Posterior cingulate gyrus (tissue), 11 donors: ENCODE measurements around the gene YPEL2.
"Not testable (repeated sequence)": the region's sequence is repeated elsewhere in the genome, so short reads cannot be mapped to it uniquely, and the experiment has no call there.

Experiments
- DNase-seq, 10 donors: peaks; one replicate each; pipeline versions ENCODE4 v3.0.0 to v3.0.0-alpha.2; 2020 to 2021; ENCODE audit warnings: mixed read lengths in 3 of 10
- intact Hi-C: fragments of 100-400 bp; cut with DNase I; formaldehyde crosslinking; loops from one replicate; pipeline ENCODE4 v1.15.1; 2023

YPEL2 gene

DNA sequence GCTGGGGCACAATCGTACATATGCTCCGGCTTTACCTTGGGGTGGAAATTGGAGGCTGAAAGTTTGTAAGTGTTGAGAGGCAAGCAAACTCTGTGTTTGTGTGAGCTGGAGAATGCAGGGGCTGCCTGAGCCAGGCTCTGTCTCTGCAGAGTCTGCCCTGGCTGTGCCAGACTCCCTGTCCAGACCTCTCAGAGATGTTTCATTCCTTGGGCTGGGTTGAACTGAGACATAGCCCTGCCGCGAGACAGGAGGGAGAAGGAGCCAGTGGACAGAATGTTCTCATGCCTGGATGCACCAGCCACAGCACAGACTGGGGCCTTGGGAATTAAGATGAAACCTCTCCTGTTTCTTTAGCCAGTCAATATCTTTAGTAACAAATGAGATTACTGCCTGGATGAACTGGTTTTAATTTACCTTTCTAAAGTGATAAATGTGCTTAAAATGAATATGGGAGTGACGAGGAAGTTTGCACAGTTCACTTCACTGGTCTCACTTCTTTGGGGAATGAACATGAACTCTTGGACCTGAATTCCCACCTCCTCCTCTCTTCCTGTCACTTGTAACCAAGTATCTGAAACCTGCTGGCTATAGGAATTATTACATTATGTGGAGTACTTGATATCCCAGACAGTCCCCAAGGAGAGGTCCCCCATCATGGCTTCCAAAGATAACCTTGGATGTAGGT lies 40.1 kb downstream of the YPEL2 start:
- DNase-seq: peak in 1 of 10 donors; percentile 29
- intact Hi-C loops: no loop called here

DNA sequence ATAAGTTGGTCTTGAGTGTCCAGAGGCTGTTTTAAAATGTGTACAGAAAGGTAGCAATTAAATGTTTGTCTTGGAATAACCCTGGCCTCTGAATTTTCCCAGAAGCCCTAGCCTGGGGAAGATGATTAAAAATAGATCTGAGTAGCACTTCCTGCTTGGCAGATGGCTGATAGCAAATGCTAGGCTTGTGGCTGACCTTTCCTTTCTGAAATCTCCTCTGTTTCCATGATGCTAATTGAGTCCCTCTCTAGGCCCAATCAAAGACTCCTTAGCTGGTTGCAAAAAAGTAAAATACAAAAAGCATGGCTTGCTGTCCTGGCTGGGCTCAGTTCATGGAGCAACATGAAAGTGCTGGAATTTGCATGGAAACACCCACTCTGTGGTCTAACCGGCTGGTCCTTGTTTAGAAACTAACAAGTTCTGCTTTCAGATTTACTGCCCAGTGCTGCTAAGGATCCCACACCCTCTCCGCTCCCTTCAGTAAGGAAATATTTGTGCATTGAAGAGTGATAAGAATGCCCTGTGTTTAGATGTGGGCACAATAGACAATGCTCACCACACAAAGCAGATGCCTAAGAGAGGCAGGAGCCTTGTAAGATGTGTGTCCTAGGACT lies 40.8 kb downstream of the YPEL2 start:
- DNase-seq: peak in 2 of 10 donors; percentile 27 to 35
- intact Hi-C loops: no loop called here

DNA sequence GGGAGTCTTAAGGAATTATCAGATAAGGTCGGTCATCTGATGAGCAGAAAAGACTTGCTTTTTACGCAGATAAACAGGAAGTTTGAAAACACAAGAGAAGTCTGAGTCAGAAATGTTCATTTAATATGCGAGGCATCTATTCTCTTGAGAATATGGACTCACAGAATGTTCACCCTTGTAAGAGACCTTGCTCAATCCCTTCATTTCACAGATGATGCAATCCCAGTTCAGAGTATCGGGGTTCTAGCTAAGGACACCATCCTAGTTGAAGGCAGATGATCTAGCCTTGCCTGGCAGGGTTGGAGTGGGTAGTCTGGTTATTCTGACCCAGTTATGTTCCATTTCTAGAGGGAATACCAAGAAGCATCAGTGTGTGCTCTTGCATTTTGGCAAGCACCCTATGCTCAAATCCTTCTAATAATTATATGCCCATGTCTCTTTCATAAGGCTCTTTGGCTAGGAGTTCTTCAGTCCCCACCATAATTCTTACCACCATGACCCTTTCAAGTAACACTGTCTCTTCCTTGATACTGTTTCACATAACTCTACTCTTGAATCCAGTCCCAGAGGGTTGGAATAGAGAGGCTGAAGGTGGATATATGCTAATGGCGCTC lies 42.5 kb downstream of the YPEL2 start:
- intact Hi-C loops: no loop called here
- no peak for DNase-seq

DNA sequence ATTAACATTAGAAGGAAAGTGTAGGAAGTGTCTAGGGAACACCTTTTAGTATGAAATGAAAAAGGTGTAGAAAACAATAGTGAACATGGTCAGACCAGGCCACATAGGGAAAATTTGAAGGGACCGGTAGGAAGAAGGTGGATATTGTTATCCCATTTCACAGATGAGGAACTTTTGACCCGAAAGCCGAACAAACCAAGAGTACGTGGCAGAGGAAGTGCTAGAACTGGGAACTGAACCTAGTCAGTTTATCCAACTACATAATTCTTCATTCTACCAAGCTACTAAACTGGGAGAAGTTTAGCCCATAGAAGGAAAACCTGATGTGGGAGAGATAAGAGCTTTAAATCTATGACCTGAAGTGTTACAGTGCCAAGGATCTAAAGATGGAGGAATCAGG lies 43.2 kb downstream of the YPEL2 start:
- intact Hi-C loops: no loop called here
- no peak for DNase-seq

DNA sequence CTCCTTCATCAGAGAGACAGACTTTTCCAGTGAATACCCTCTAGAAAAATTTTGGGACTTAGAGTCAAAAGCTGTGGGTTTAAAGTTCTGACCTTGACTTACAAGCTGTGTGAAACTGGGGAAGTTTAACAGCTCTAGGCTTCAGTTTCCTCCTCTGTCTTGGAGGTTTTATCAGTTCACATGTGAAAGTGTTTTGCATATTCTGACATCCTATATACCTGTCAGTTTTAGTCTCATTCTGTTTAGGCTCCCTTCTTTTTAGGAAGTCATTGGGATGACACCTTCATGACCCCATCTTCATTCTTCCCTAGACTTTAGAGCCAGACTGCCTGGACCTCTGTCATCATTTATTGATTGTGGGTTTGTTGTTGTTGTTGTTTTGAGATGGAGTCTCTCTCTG lies 44.4 kb downstream of the YPEL2 start:
- intact Hi-C loops: no loop called here
- DNase-seq: no peak

DNA sequence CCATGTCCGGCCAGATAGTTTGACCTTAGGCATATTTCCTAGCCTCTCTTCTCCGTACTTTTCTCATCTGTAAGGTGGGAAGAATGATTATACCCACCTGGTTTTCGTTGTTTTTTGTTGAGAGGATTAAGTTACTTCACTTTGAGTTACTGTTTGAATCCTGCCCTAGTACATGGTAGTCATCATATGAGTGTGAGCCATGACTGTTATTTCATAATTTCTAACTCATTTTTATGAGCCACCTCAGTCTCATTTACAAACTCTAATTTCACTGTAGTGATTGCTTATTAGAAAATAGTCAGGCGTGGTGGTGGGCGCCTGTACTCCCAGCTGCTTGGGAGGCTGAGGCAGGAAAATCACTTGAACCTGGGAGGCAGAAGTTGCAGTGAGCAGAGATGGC lies 45.1 kb downstream of the YPEL2 start:
- intact Hi-C loops: no loop called here
- peak in 1 of 10 donors; percentile 13 for DNase-seq

DNA sequence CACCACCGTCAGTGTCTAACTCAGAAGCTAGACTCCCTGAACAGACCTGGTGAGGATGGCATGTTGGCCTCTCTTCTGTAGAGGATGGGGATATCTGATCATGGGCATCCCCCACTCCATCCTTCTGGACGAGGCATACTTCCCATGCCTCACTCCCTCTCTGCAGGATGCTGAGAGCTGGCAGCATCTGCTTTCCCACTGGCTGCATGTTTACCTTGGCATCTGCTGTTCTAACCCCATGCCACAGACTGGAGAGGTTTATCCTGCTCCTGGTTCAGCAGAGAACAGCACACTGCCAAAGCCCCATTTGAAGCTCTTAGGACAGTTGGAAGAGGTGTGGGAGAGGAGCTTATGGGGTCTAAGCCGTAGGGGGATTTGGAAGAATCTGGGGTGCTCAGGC lies 46.0 kb downstream of the YPEL2 start:
- peak in 1 of 10 donors; percentile 16 for DNase-seq
- intact Hi-C loops: no loop called here

DNA sequence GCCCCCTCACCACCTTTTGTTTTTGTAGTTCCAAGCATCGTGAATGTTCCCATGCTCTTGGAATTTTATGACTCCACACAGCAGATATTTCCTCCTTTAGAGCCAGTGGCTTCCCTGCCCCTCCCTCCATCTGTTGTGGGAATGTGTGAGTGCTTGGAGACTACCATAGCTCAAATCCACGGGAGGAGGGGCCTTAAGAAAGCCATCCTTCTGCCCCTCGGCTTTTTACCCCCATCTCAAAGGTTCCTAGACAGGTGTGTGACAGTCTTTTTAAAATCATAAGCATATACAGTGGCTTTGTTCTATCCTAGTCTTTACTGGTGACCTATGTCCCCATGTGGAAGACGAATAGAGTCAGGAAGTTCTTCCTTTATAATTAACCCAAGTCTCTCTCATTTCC lies 47.2 kb downstream of the YPEL2 start:
- intact Hi-C loops: no loop called here
- no peak for DNase-seq

DNA sequence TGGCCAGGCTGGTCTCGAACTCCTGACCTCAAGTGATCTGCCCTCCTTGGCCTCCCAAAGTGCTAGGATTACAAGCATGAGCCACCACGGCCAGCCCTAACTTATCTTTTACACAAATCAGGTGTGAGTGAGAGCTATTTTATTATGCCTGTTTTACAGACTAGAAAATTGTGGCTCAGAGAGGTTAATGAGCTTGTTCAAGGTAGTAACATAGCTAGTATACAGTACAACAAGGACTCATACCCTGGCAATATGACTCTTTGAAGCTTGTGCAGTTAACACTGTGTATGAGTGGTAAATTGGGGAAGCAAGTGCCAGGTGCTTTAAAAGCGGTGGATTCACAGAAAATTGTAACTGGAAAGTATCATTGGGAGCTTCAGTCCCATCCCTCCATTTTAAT lies 49.0 kb downstream of the YPEL2 start:
- intact Hi-C loops: no loop called here
- DNase-seq: no peak

DNA sequence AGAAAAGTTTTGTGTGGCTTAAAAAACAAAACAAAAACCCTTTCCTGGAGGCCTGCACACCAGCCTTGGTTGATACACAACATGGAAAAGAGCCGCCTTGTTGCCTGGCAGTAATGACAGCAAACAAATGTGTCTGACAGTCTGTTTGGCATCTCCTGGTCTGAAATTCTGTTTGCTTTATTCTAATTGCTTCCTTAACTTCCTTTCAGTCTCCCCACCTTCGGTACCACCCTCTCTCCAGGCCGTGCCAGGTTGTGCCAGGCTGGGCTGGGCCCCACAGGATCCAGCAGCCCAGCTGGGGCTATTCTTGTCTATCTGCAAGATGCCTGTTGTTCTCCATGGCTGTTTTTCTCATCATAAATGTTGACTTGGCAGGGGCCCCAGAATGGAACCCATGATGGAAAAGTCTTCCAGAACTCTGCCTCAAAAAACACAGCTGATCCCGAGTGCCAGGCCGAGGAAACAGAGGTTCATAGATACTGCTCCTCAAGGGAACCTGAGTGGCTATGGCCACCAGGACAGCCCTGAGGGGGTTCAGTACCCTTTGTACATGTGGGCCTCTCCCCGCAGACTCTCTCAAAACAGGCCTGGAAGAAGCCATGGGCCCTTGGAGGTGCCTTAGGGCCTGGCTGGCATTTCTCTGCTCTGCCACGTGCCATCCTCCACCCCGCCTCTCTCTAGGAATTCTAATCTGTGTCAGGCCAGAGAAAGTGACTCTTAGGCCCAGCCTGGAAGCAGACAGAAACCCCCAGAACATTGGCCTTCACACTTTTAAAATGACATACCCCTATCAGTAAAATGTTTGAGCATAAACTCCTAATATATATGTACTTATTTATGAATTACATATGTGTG lies 50.5 kb downstream of the YPEL2 start:
- DNase-seq: peak; percentile 57 to 97 (median 81)
- intact Hi-C loops: no loop called here

DNA sequence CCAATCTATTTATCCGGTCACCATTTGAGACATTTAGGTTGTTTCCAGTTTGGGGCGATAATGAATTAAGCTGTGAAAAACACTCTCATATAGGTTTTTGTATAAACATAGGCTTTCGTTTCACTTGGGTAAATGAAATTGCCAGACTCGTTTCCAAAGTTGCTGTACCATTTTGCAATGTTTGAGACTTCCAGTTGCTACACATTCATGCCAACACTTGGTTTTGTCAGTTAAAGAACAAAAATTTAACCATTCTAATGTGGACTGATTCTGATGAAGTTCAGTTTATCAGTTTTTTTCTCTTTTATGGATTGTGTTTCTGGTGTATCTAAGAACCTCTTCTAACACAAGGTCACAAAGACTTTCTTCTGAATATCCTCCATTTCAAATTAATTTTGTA lies 52.4 kb downstream of the YPEL2 start:
- intact Hi-C loops: no loop called here
- no peak for DNase-seq

DNA sequence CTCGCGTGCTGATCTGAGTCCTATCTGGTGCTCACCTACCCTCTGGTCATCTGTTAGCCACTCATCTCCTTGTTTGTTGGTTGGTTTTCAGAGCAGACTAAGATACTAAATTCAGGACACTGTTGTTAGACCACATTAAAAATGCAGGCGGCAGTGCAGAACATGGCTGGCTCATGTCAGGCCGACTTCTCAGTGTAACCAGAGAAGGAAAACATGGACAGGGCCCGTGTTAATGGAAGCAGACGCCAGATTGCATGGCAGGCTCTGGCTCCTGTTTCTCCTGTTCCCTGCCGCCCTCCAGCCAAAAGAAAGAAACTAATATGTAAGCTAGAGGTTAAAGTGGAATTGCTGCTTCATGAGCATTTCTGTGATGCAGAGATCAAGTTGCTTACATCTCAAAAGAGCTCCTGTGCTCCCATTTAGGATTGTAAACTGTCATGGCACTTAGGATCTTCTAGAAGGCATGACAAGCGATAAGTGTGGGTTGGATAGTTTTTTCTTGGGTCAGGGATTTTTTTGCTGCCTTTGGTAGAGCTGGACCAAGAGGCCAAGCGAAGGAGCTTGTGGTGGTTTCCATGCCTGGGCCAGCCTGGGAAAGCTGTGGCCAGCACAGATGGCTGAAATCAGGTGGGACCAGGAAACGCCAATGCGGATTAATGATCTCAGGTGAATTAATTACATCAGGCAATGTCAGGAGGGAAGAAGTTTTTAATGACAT lies 56.1 kb downstream of the YPEL2 start:
- intact Hi-C loops: no loop called here
- no peak for DNase-seq

DNA sequence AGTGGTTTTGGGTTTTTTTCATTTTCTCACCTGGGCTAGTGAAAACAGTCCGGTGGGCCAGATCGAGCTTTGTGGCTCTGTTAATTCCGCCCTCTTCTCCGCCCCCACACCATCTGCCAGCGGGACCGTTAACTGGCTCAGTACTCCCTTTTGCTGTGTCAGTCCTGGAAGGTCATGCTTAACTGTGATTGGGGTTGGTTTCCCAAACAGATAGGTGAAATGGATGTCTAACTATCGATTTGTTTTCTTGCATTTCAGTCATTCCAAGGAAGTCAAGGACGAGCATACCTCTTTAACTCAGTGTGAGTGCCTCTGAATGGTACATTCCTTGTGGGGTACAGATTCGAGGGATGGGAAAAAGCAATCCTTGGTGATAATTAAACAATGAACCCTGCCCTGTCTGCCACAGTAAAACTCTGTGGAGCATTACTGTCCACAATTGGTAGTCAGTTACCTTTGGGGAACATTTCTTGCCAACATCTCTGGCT lies 56.7 kb downstream of the YPEL2 start:
- intact Hi-C loops: no loop called here
- peak in 2 of 10 donors; percentile 77 to 78 for DNase-seq

DNA sequence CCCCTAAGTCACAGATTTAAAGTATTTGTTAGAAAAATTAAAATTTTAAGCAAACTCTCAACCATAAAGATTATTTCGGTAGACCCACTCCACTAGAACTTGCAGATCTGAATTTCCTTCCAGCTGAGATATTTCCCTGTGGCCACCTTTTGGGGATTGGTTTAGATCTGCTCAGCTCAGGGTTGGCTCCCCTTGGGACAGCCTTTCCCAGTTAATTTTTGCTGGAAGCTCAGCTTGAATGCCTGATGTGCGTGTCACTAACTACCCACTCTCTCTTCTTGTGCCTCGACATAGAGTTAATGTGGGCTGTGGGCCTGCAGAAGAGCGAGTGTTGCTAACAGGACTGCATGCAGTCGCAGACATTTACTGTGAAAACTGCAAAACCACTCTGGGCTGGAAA lies 57.6 kb downstream of the YPEL2 start:
- intact Hi-C loops: no loop called here
- DNase-seq: no peak

DNA sequence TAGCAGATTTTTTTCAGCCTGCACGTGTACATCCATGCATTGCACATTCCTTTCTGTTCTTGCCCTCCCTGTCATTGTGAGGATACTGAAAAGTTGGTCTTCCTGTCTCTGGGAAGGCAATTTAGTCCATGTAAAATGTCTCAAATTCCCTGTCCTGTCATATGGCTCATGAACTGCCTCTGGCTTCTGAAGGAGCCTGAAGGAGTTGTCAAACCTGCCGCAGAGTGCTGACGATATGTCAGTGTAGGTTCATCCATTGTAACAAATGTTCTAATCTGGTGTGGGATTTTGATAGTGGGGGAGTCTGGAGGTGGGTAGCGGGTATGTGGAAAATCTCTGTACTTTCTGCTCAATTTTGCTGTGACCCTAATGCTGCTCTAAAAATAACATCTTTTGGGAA lies 59.6 kb downstream of the YPEL2 start:
- no peak for DNase-seq
- intact Hi-C loops: no loop called here

DNA sequence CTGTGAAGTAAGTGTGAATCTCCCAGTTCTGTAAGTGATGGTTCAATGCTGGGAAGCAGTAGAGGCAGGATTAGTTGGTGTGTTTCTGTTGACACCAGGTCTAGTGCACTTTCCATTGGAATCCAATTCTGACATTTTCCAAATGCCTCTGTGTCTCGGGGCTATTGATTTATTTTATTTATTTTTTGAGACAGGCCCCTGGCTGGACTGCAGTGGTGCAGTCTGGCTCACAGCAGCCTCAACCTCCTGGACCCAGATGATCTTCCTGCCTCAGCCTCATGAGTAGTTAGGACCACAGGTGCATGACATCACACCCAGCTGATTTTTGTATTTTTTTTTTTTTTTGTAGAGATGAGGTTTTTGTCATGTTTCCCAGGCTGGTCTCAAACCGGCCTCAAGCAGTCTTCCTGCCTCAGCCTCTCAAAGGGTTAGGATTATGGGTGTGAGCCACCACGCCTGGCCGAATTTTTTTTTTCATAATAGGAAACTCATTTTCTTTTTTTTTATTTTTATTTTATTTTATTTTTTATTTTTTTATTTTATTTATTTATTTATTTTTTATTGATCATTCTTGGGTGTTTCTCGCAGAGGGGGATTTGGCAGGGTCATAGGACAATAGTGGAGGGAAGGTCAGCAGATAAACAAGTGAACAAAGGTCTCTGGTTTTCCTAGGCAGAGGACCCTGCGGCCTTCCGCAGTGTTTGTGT lies 61.7 kb downstream of the YPEL2 start:
- intact Hi-C loops: no loop called here
- DNase-seq: peak in 1 of 10 donors; percentile 30

DNA sequence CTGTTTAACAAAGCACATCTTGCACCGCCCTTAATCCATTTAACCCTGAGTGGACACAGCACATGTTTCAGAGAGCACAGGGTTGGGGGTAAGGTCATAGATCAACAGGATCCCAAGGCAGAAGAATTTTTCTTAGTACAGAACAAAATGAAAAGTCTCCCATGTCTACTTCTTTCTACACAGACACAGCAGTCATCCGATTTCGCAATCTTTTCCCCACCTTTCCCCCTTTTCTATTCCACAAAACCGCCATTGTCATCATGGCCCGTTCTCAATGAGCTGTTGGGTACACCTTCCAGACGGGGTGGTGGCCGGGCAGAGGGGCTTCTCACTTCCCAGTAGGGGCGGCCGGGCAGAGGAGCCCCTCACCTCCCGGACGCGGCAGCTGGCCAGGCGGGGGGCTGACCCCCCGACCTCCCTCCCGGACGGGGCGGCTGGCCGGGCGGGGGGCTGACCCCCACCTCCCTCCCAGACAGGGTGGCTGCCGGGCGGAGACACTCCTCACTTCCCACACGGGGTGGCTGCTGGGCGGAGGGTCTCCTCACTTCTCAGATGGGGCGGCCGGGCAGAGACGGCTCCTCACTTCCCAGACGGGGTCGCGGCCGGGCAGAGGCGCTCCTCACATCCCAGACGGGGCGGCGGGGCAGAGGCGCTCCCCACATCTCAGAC lies 62.4 kb downstream of the YPEL2 start:
- DNase-seq: peak in 1 of 10 donors; percentile 41

DNA sequence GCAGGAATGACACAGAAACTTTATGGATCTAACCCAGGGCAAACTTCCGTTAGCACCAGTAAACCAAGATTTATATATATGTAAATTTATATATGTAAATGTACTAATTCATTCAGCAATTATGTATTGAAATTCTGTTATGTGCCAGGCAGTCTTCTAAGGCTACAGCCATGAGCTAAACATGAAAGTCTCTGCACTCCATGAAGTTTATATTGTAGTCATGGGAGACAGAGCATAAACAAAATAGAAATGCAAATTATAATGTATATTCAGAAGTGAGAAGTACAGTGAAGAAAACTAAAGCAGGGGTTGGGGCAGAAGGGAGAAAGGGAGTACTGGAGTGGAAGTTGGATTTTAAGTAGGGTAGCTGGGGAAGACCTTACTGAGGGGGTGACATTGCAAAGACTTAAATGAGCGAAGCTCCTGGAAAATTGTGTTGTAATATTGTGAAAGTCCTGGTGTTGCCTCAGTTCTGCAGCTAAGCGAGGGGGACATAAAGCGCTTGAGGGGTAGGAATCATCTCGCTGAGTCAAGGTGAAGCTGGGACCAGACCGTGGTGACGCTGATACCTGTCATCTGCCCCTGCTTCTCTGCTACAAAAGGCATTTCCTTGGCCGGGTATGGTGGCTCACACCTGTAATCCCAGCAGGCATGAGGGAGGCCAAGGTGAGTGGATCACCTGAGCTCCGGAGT lies 64.8 kb downstream of the YPEL2 start:
- intact Hi-C loops: no loop called here
- DNase-seq: peak in 1 of 10 donors; percentile 38

More for the DNA sequence above, 62.4 kb downstream of the YPEL2 start:
- intact Hi-C loops: not testable (repeated sequence)
